Medulla oblongata (tissue), 1 donor: ENCODE measurements around the gene AP4M1.
"Not testable (repeated sequence)": the region's sequence is repeated elsewhere in the genome, so short reads cannot be mapped to it uniquely, and the experiment has no call there.

Experiments
- DNase-seq: peaks from one replicate; pipeline ENCODE4 v3.0.0-alpha.2; 2015; ENCODE audit errors: extremely low spot score

The AP4M1 gene

DNA sequence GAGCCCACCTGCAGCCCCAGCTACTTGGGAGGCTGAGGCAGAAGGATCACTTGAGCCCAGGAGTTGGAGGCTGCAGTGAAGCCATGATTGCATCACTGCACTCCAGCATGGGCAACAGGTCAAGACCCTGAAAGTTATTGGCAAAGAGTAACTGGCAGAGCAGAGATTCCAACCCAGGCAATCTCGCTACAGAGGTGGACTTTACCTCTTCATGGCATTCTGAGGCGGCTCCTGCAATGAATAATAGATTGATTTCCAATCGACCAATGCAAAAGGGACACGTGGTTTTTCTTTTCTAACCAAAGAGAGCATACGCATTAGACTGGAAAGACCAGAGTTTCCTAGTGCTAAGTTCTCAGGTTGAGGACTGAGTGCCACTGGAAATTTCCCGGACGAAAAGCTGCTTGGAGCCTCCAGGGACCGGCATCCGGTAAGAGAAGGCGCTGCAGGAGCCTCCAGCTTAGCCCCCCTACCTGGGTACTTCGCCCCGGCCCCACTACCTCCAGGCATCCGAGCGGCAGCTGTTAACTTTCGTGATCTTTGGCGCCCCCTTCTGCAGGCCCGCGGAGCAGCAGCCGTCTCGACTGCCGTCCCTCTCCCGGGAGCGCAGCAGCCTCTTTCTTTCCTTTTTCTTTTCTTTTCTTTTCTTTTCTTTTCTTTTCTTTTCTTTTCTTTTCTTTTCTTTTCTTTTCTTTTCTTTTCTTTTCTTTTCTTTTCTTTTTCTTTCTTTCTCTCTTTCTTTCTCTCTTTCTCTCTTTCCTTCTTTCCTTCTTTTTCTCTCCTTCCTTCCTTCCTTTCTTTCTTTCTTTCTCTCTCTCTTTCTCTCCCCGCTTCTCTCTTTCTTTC, 29.4 kb downstream of the AP4M1 start:
- peak; percentile 72 for DNase-seq

DNA sequence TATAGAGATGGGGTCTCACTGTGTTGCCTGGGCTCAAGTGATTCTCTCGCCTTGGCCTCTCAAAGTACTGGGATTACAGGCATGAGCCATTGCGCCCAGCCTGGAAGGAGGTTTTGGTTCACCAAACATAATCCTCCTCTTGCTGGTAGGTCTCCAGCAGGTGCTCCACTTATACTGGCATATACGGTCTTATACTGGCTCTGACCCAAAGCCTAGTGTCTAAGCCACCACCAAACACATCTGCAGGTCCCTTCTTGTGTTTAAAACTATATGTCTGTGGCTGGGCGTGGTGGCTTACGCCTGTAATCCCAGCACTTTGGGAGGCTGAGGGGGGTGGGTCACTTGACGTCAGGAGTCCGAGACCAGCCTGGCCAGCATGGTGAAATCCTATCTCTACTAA, 30.7 kb downstream of the AP4M1 start:
- no peak for DNase-seq

DNA sequence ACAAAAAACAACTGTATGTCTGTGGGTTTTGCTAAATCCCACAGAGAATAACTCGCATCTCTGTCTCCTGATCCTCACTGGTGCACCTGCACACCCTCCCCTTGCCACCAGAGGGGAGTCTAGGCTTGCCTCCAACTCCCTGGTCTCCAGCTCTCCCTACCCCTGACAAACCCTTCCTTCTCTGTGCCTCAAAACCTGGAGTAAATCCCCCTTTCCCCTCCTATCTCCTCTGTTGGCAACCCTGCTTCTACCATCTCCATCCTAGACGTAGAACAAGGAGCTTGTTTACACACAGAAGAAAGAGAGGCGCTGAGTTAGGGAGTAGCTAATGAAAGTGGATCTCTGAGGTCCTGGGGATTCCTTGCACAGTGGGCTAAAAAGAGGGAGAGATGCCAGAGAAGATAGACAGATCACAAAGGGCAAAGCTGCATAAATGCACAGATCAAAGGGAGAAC, 31.3 kb downstream of the AP4M1 start:
- DNase-seq: peak; percentile 71

DNA sequence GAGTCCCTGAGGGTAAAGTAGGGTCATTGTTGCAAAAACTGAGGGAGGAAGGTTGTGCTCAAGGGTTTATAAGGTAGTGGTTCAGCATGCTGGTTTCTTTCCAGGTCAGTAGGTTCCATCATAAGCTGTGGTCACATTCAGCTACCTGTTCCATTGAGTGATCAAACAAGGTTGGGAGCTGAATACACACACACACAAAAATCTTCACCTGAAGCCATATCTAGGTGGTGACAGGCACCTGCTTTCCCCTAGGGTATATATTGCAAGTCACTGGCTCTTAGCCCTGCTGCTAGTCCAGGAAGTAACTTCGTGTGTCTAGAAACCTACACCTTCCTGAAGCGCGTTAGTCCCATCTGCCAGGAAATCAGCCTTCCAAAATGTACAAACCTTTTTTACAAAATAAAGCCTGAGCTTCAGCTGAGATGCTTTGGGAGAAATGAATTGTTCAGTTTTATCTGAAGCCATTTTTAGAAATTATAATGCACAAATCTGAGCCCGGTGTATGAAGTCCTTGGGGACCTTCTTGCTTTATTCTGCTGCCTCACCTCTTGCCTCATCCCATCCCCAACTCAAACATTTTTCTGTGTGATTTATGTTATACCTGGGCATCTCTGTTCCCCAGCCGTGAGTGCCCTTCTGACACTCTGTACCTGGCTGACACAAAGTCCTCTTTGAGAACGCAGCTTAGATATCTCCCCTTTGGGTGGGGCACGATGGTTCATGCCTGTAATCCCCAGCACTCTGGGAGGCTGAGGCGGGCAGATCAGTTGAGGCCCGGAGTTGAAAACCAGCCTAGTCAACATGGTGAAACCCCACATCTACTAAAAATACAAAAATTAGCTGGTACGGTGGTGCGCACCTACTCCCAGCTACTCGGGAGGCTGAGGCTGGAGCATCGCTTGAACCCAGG, 36.7 kb downstream of the AP4M1 start:
- DNase-seq: no peak

DNA sequence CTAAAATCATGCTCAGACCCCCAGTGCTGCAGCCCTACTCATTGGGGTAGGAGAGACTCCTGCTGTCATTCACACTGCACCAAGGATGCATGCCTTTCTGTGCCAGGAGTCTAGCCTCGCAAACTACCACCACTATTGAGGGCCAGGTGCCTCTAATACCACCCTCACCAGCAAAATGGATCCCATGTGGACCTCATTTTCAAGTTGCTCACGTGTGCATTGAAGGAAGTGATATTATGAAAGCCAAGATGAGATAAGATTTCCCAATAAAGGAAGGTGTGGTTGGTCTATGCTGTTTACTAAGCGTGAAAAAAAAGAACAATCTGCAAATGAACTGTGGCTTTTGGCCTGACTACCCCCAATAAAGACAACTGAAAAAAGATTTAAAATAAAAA, 40.1 kb downstream of the AP4M1 start:
- no peak for DNase-seq

DNA sequence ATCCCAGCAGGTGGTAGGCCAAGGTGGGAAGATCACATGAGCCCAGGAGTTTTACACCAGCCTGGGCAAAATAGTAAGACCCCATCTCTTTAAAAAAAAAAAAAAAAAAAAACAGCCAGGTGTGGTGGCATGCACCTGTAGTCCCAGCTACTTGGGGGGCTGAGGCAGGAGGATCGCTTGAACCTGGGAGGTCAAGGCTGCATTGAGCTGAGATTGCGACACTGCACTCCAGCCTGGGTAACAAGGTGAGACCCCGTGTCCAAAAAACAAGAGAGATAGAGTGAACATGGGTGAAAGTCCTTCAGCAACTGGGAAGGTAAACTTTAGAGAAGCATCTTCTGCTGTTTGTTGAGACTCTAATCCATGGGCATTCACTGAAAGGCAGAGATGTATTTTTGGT, 41.0 kb downstream of the AP4M1 start:
- no peak for DNase-seq

DNA sequence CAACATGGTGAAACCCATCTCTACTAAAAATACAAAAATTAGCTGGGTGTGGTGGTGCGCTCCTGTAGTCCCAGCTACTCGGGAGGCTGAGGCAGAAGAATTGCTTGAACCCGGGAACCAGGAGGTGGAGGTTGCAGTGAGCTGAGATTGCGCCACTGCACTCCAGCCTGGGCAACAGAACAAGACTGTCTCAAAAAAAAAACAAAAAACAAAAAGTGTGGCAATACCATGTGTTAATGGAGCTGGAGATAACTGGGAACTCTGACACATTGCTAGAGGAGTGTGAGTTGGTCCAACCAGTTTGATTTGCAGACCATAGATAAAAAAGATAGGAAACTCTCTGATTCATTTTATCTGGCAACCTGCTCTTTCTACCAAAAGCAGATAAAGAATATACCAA, 44.9 kb downstream of the AP4M1 start:
- not testable (repeated sequence) for DNase-seq

DNA sequence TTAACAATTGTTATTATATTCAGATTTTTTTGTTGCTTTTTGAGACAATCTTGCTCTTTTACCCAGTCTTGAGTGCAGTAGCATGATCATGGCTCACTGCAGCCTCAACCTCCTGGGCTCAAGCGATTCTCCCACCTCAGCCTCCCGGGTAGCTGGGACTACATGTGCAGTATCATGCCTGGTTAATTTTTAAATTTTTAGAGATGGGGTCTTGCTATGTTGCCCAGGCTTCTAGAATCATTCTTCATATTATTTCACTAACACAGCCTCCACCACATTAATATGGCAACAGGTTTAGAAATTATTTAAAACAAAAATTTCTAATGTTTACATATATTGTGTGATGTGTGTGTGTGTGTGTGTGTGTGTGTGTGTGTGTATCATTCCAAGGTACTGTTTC, 45.8 kb downstream of the AP4M1 start:
- no peak for DNase-seq

DNA sequence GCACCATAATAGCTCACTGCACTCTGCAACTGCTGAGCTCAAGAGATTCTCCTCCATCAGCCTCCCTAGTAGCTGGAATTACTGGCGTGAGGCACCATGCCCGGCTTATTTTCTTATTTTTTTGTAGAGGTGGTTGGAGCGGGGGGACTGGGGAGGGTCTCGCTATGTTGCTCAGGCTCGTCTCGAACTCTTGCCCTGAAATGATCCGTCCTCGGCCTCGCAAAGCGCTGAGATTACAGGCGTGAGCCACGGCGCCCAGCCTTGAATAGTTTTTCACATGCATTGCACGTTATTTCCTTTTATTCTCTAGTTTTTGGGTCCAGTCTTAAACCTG, 46.7 kb downstream of the AP4M1 start:
- DNase-seq: no peak

DNA sequence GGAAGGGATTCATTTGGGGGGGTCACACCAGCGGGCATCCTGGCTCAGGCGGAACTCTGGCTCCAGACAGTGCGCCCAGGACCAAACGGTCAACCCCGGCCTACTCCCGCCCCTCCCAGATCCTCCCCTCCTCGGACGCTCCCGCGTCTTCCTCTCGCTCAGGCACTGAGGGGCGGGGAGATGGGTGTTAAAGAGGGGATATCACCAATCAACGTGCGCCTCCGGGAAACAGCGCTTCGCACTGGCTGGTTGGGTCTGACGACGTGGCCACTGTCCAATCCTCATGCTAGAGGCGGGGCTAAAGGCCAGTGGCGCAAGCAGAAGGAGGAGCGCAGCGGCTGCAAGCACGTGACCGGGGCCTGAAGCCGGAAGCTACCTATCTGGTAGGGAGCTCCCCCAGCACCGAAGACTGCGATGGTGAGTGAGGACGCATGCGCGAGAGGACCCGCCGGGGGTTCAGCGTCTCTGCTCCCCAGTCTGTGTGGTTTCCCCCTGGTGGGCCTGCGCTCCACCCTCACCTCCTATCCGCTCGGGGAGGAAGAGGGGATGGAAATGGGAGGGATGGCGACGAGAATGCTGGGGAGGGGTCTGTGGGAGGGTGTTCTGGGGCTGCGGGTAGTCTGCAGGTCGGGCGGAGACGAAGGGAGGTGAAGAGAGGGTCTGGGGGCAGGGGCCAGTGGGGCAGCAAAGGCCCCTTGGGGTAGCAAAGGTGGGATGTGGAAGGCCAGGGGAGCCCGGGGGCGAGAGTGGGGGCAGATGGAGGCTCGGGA, 47.3 kb downstream of the AP4M1 start, which contains the start of gene LAMTOR4:
LAMTOR4 (plus strand) TSS at position 360 of the 770 bp plus-strand sequence; CDS start at position 415, 55 bp downstream.
- DNase-seq: peak; percentile 100

DNA sequence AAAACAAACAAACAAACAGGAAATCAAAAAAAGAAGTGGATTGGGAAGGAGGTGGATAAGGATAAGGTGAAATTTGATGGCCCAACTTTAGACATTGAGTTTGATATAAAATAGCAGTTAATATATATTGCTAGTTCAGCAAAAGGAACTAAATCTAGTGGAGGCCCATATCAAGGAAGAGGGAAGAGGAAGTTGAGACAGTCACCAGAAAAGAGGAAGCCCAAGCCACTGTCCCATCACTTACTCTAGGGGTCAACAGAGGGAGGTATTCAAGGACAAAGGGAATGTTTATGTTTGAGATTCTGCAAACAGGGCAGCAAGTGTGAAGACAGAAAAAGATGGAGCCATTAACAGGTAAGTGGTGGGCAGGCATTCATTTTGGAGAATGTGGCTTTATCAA, 51.0 kb downstream of the AP4M1 start:
- peak; percentile 58 for DNase-seq

DNA sequence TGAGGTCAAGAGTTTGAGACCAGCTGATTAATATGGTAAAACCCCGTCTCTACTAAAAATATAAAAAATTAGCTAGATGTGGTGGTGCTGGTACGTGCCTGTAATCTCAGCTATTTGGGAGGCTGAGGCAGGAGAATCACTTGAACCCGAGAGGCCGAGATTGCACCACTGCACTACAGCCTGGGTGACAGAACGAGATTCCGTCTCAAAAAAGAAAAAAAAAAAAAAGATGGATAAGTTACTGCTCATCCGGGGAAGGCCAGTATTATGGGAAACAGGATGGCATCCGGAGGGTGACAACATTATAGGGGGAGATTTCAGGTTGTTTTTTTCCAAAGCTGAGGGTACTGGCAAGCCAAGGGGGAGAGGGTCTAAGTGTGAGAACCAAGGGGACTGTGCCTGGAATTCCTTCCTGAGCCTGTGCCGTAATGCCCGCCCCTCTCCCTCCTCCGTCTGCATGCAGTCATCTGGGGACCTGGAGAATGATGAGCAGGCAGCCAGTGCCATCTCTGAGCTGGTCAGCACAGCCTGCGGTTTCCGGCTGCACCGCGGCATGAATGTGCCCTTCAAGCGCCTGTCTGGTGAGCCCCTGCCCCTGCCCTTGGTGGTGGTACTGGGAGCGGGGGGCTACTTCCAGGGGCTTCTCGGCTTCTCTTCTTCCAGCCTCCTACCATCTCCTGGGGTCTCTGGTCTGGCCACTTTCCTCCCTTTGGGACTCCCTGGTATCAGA, 51.7 kb downstream of the AP4M1 start:
- DNase-seq: no peak

DNA sequence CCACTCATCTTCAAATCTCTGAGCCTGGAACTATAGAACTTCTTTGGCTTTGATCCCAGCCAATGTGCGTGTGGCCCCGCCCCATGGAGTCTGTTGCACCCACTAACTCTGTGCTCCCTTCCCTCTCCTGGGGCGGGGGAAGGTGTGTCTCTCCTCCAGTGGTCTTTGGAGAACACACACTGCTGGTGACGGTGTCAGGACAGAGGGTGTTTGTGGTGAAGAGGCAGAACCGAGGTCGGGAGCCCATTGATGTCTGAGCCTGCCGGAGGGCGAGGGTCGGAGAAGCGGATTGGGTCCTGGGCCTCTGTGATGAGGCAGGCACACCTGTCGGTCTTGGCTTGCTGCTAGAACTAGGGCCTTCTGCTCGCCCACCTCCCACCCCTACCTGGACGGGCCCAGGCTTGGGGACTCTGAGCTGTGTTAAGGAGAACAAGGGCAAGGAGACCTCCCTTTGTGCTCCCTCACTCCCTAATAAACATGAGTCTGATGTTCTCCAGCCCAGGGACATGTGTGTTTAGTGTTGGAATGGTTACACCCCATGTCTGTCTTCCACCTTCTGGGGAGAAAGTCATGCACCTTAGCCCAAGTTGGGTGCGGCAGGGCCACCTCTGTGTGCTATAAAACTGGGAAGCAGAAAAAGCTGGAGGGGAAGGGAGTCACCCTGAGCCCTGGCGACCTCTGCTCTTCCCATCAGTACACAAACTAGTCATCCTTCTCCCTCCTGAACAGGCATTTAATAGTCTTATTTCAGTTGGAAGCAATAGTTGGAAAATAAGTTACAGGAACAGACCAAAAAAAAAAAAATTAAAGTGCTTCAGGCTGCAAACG, 52.5 kb downstream of the AP4M1 start:
- no peak for DNase-seq

DNA sequence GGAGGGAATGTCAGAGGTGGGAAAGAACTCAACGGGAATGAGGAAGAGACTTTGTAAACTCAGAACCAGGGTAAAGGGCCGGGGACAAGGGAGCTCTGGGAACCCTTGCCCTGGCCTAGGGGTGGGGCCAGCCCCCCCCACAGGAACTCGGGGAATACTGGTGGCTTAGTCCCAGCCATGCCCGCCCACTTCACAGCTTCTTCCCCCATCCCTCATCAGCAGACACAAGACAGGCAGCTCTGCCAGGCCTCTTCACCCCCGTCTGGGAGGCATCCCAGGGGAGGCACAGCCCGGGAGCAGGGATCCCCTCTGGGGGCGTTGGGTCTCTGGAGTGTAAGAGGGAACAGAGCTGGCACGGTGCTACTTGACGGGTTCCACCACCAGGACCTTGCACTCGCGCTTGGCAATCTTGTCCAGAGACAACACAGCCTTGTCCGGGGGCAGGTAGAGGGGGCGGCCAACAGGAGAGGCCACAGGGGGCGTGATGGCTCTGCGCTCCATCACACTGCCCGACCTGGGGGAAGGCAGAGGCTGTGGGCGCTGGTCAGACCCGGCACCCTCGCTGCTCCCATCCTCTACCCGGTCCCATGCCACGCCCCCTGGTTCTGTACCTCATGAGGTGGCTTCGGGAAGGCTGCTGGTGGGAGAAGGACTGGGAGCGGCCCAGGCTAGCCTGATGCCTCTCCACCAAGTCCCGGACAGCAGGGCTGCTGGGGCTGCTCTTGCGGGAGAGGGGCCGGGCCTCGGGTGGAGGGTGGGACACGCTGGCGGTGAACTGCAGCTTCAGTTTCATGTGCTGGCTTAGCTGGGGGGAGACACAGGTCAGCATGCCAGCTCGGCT, 53.4 kb downstream of the AP4M1 start:
- no peak for DNase-seq

DNA sequence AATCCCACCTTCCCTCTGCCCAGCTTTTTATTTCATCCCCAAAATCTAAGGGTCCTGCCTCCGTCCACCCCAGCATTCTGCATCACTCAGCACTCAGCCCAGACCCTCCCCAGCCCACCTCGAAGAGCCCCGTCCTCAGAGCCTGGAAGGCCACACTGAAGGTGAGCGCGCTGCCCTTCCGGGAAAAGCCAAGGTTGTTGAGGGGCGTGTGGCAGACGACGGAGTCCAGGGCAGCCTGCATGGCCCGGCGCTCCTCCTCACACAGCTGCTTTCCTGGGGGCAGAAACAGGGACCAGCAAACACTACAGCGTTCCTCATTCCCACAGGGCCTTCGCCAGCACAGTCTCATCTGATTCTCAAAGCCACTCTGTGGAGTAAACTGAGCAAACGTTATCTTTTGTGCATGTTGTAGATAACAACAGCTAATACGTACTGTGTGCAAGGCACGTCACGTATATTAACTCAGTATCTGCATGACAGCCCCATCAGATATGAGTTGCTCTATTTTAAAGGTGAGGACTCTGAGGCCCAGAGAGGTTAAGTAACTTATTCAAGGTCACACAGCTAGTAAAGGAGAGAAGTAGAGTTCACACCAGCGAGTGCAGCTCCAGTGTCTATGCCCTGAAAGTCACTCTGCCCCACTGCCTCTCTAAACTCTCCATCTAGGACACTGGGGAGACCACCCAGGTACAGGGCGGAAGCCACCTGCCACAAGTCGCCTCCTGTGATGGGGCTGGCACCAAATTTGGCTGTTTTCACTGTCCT, 54.3 kb downstream of the AP4M1 start:
- no peak for DNase-seq

DNA sequence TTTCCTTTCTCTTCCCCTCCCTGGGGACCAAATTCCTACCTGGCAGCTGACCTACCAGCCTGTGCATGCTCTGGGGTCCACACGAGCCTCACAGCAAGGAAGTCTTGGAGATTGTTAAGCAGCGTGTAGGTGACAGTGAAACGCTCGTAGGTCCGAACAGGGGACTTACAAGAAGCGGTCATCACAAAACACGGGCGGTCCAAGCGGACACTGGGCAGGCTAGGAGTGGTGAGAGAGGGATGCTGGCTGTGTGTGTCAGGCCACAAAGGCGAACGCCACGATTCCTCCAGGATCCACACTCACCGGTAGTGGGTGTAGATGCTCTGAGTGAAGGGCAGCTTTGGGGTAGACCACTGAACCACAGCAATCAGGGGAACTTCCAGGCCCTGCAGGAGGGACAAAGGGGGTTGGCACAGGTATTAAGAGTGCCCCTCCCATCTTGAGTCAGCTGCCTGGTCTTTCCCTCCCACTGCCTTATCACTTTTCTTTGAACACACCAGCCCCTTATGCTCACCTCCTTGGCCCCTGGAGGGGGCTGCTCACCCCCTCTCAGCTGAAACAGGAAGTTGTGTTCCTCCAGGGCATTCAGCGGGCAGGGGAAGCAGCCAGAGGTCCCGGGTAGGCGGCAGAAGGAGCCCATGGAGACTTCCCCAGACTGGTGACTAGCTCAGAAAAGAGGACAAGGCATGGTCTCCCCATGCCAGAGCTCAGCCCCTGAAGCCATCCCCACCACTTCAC, 55.1 kb downstream of the AP4M1 start:
- DNase-seq: no peak

DNA sequence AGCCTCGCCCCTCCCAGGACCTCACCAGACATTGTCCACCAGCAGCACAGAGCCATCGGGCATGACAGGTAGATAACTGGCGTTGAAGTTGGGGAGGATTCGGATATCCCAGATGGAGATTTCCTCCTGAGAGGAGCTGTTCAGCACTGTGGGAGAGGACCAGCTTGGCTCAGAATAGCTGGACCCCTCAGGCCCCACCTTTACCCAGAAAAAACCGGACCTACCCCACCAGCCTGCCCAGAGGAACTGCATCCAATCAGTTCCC, 55.6 kb downstream of the AP4M1 start:
- no peak for DNase-seq
